ENCODE results near the gene FGFBP1. TPM values are rescaled to one million over a fixed set of nuclear protein-coding genes. Genes with fewer than 3 reads are reported as not detected.

FGFBP1 gene
- total and polyA plus RNA-seq, 3 donors from 2014 or later = 1.1 TPM; not detected in 2

GRCh38 chr4:15898902-15899301, 39.6 kb downstream of the FGFBP1 start:
- Histone ChIP-seq H3K27me3 (no peaks in the 10 kb centered on the region), H3K4me1 (no peaks in the 10 kb centered on the region), H3K4me3 (no peak overlapping the region), H3K27ac (no peak overlapping the region), H3K9me3 (no peaks in the 10 kb centered on the region), H3K36me3 (ENCODE audit: low read depth, missing control alignments) (no peaks in the 10 kb centered on the region)
- no peak for TF ChIP-seq POLR2A (IDR thresholded peaks at IDR 0.05)
- TF ChIP-seq CTCF (IDR thresholded peaks at IDR 0.05) = no peak
- intact Hi-C loops (cut with DNase I; ENCODE audit: low total_unique reads) = no loop called here
- no peak for DNase-seq

GRCh38 chr4:15897577-15897976, 41.0 kb downstream of the FGFBP1 start:
- WGBS, 2 donors = 91 to 94% methylated on average over 2 of the region's 2 CpGs
- Histone ChIP-seq H3K36me3 (ENCODE audit: low read depth, missing control alignments) (no peaks in the 10 kb centered on the region), H3K27ac (no peak overlapping the region), H3K9me3 (no peaks in the 10 kb centered on the region), H3K27me3 (no peaks in the 10 kb centered on the region), H3K4me1 (no peaks in the 10 kb centered on the region), H3K4me3 (no peak overlapping the region)
- DNase-seq = no peak
- intact Hi-C loops (cut with DNase I; ENCODE audit: low total_unique reads) = no loop called here
- no peak for TF ChIP-seq CTCF (IDR thresholded peaks at IDR 0.05)
- no peak for TF ChIP-seq POLR2A (IDR thresholded peaks at IDR 0.05)

GRCh38 chr4:15894921-15895916, 43.3 kb downstream of the FGFBP1 start:
- intact Hi-C loops (cut with DNase I; ENCODE audit: low total_unique reads) = no loop called here
- no peak overlapping the region for H3K27ac ChIP-seq

GRCh38 chr4:15894393-15894792, 44.1 kb downstream of the FGFBP1 start:
- Histone ChIP-seq H3K4me3 (no peak overlapping the region), H3K36me3 (ENCODE audit: low read depth, missing control alignments) (no peaks in the 10 kb centered on the region), H3K27ac (no peak overlapping the region), H3K4me1 (no peaks in the 10 kb centered on the region), H3K9me3 (no peaks in the 10 kb centered on the region), H3K27me3 (no peaks in the 10 kb centered on the region)
- no peak for TF ChIP-seq POLR2A (IDR thresholded peaks at IDR 0.05)
- 93 to 97% methylated on average over 1 of the region's 1 CpG for WGBS, 2 donors
- intact Hi-C loops (cut with DNase I; ENCODE audit: low total_unique reads) = no loop called here
- DNase-seq = no peak

More at GRCh38 chr4:15894921-15895916, 43.3 kb downstream of the FGFBP1 start:
- TF ChIP-seq CTCF (IDR thresholded peaks at IDR 0.05) = no peak
- TF ChIP-seq POLR2A (IDR thresholded peaks at IDR 0.05) = no peak
- Histone ChIP-seq H3K4me3 (no peak overlapping the region), H3K36me3 (ENCODE audit: low read depth, missing control alignments) (no peaks in the 10 kb centered on the region), H3K9me3 (no peaks in the 10 kb centered on the region), H3K4me1 (no peaks in the 10 kb centered on the region), H3K27me3 (no peaks in the 10 kb centered on the region)
- 91% methylated on average over 4 of the region's 4 CpGs for WGBS, 2 donors
- no peak for DNase-seq

GRCh38 chr4:15893962-15894361, 44.6 kb downstream of the FGFBP1 start:
- no peaks in the 10 kb centered on the region for H3K9me3 ChIP-seq
- no peak for DNase-seq
- H3K4me1 ChIP-seq = no peaks in the 10 kb centered on the region
- no peak for TF ChIP-seq POLR2A (IDR thresholded peaks at IDR 0.05)
- no peak for TF ChIP-seq CTCF (IDR thresholded peaks at IDR 0.05)
- no peaks in the 10 kb centered on the region for H3K36me3 ChIP-seq (ENCODE audit: low read depth, missing control alignments)
- intact Hi-C loops (cut with DNase I; ENCODE audit: low total_unique reads) = no loop called here
- no peak overlapping the region for H3K27ac ChIP-seq
- WGBS, 2 donors = 88 to 91% methylated on average over 4 of the region's 4 CpGs
- H3K4me3 ChIP-seq = no peak overlapping the region
- H3K27me3 ChIP-seq = no peaks in the 10 kb centered on the region
